Mesenchymal stem cell (in vitro differentiated cells and primary cell): Measurements from ENCODE around the gene ZNF468.
A peak's percentile ranks its signal among the peaks of the same experiment; 100 is the strongest.
"Not testable (repeated sequence)": the region's sequence is repeated elsewhere in the genome, so short reads cannot be mapped to it uniquely, and the experiment has no call there.

Experiments used
- DNase-seq: peaks from one replicate; pipeline ENCODE4 v3.0.0-alpha.2; 2013
- H2AFZ ChIP-seq: one replicate; pipeline ENCODE4 v1.6.1; 2013; ENCODE audit warnings: low read depth, mild to moderate bottlenecking, control low read depth, inconsistent platforms, low read length, moderate library complexity
- H2AK5ac ChIP-seq: 2 replicates; pipeline ENCODE4 v1.6.1; 2013; ENCODE audit warnings: low read length, moderate library complexity, mild to moderate bottlenecking, inconsistent platforms; ENCODE audit not compliant: severe bottlenecking
- H2BK120ac ChIP-seq: one replicate; pipeline ENCODE4 v1.6.1; 2013; ENCODE audit warnings: low read depth, mild to moderate bottlenecking, inconsistent platforms, low read length, moderate library complexity
- H2BK12ac ChIP-seq, 2 experiments: one replicate each; pipeline ENCODE4 v1.6.1; 2013; ENCODE audit warnings: inconsistent platforms in 2 of 2, low read length in 2 of 2, mild to moderate bottlenecking in 2 of 2, moderate library complexity in 2 of 2, control low read depth in 1 of 2
- H2BK15ac ChIP-seq: one replicate; pipeline ENCODE4 v1.6.1; 2013; ENCODE audit warnings: mild to moderate bottlenecking, low read depth, inconsistent platforms; ENCODE audit not compliant: poor library complexity, severe bottlenecking
- H2BK5ac ChIP-seq: 2 replicates; pipeline ENCODE4 v1.6.1; 2013; ENCODE audit warnings: low read depth, mild to moderate bottlenecking, low read length, control low read depth, inconsistent platforms; ENCODE audit not compliant: poor library complexity, severe bottlenecking
- H3K14ac ChIP-seq, 2 experiments: one replicate each; pipeline ENCODE4 v1.6.1; 2013; ENCODE audit warnings: inconsistent platforms in 2 of 2, low read length in 2 of 2, control low read depth in 1 of 2, mild to moderate bottlenecking in 1 of 2, moderate library complexity in 1 of 2
- H3K18ac ChIP-seq, 2 experiments: one replicate each; pipeline ENCODE4 v1.6.1; 2013; ENCODE audit warnings: inconsistent platforms in 2 of 2, low read length in 2 of 2, control low read depth in 1 of 2, low read depth in 1 of 2, mild to moderate bottlenecking in 1 of 2
- H3K23ac ChIP-seq, 2 experiments: one replicate each; pipeline ENCODE4 v1.6.1; 2013; ENCODE audit warnings: inconsistent platforms in 2 of 2, low read length in 2 of 2, mild to moderate bottlenecking in 2 of 2, moderate library complexity in 2 of 2, control low read depth in 1 of 2
- H3K27ac ChIP-seq: 2 replicates; pipeline ENCODE4 v1.5.1; 2013; ENCODE audit warnings: mild to moderate bottlenecking, moderate library complexity, low read length, control low read depth, inconsistent platforms; ENCODE audit not compliant: poor library complexity, severe bottlenecking
- H3K27me3 ChIP-seq, 2 experiments: 2 replicates each; pipeline versions ENCODE4 v1.6.1 to v1.7.0; 2013; ENCODE audit warnings: low read length in 2 of 2, mild to moderate bottlenecking in 2 of 2, moderate library complexity in 2 of 2, control low read depth in 1 of 2, inconsistent platforms in 1 of 2; ENCODE audit not compliant: control insufficient read depth in 1 of 2, insufficient read depth in 1 of 2
- H3K36me3 ChIP-seq, 2 experiments: 2 replicates each; pipeline versions ENCODE4 v1.6.1 to v1.7.0; 2013; ENCODE audit warnings: low read length in 2 of 2, control low read depth in 1 of 2, inconsistent platforms in 1 of 2, low read depth in 1 of 2, mild to moderate bottlenecking in 1 of 2; ENCODE audit not compliant: insufficient read depth in 2 of 2, control insufficient read depth in 1 of 2
- H3K4ac ChIP-seq, 2 experiments: one replicate each; pipeline ENCODE4 v1.6.1; 2013; ENCODE audit warnings: inconsistent platforms in 2 of 2, low read length in 2 of 2, mild to moderate bottlenecking in 2 of 2, moderate library complexity in 2 of 2, control low read depth in 1 of 2, low read depth in 1 of 2
- H3K4me1 ChIP-seq: 2 replicates; pipeline ENCODE4 v1.6.1; 2013; ENCODE audit warnings: low read depth, low read length, control low read depth; ENCODE audit not compliant: control insufficient read depth, insufficient read depth
- H3K4me2 ChIP-seq: 2 replicates; pipeline ENCODE4 v1.6.1; 2013; ENCODE audit warnings: low read length, mild to moderate bottlenecking, inconsistent platforms; ENCODE audit not compliant: poor library complexity, severe bottlenecking
- H3K4me3 ChIP-seq, 2 experiments: 2 replicates each; pipeline versions ENCODE4 v1.5.1 to v1.7.0; 2013; ENCODE audit warnings: low read length in 2 of 2, mild to moderate bottlenecking in 2 of 2, control low read depth in 1 of 2, low read depth in 1 of 2; ENCODE audit not compliant: insufficient read depth in 1 of 2
- H3K79me1 ChIP-seq: replicated peaks from 2 replicates; pipeline ENCODE4 v1.6.1; 2013; ENCODE audit warnings: mild to moderate bottlenecking, control low read depth, low read length, inconsistent platforms; ENCODE audit not compliant: poor library complexity, severe bottlenecking
- H3K9ac ChIP-seq: 2 replicates; pipeline ENCODE4 v1.7.0; 2013; ENCODE audit warnings: mild to moderate bottlenecking, low read length, moderate library complexity
- H3K9me3 ChIP-seq: 2 replicates; pipeline ENCODE4 v1.7.0; 2013; ENCODE audit warnings: mild to moderate bottlenecking, low read length; ENCODE audit not compliant: control insufficient read depth
- H4K8ac ChIP-seq: one replicate; pipeline ENCODE4 v1.6.1; 2013; ENCODE audit warnings: inconsistent platforms, mild to moderate bottlenecking, low read length, moderate library complexity
- H4K91ac ChIP-seq: one replicate; pipeline ENCODE4 v1.6.1; 2013; ENCODE audit warnings: mild to moderate bottlenecking, low read length, inconsistent platforms
- WGBS: methylation state at CpG from one replicate; pipeline ENCODE4 v1.1.7; 2013; ENCODE audit warnings: mixed read lengths; 5-methylcytosine and 5-hydroxymethylcytosine counted together

Gene ZNF468

GRCh38 chr19:52871466-52871865, 14.0 kb upstream of the ZNF468 start:
- H2AK5ac ChIP-seq = no peak overlapping the region
- no peaks in the 10 kb centered on the region for H3K36me3 ChIP-seq
- no peak overlapping the region for H2AFZ ChIP-seq
- no peak overlapping the region for H4K8ac ChIP-seq
- WGBS = 80% methylated on average over 3 of the region's 3 CpGs
- no peak overlapping the region for H4K91ac ChIP-seq
- H3K9me3 ChIP-seq = peaks cover 20% of the 10 kb centered on the region
- H2BK12ac ChIP-seq = no peak overlapping the region
- no peak overlapping the region for H3K4ac ChIP-seq
- H2BK5ac ChIP-seq = no peak overlapping the region
- no peak overlapping the region for H3K4me3 ChIP-seq
- H2BK15ac ChIP-seq = no peak overlapping the region
- DNase-seq = no peak
- H3K27ac ChIP-seq = no peak overlapping the region
- H3K4me1 ChIP-seq = no peaks in the 10 kb centered on the region
- H3K79me1 ChIP-seq = no peaks in the 10 kb centered on the region
- no peak overlapping the region for H3K14ac ChIP-seq
- H3K18ac ChIP-seq = no peak overlapping the region
- no peak overlapping the region for H3K4me2 ChIP-seq
- H3K9ac ChIP-seq = no peak overlapping the region
- H2BK120ac ChIP-seq = no peak overlapping the region
- no peak overlapping the region for H3K23ac ChIP-seq
- H3K27me3 ChIP-seq = no peaks in the 10 kb centered on the region

GRCh38 chr19:52868031-52868430, 10.6 kb upstream of the ZNF468 start:
- not testable (repeated sequence) for H2BK12ac ChIP-seq, DNase-seq, H3K27ac ChIP-seq, H3K4me1 ChIP-seq, H3K4me2 ChIP-seq, H3K36me3 ChIP-seq, H2BK120ac ChIP-seq, H3K27me3 ChIP-seq, H4K91ac ChIP-seq, H3K4ac ChIP-seq, H3K14ac ChIP-seq, H3K23ac ChIP-seq, H3K18ac ChIP-seq, H3K79me1 ChIP-seq, H2BK5ac ChIP-seq, H2AK5ac ChIP-seq, H3K9ac ChIP-seq, H3K4me3 ChIP-seq, H2AFZ ChIP-seq, H4K8ac ChIP-seq, H2BK15ac ChIP-seq
- peaks cover 12% of the 10 kb centered on the region for H3K9me3 ChIP-seq
- WGBS = 93% methylated on average over 10 of the region's 11 CpGs

GRCh38 chr19:52856540-52857377, 660 bp downstream of the ZNF468 start:
- WGBS = 5% methylated on average over 25 of the region's 31 CpGs
- H2BK12ac ChIP-seq = not testable (repeated sequence)

GRCh38 chr19:52847352-52847751, 10.1 kb downstream of the ZNF468 start:
- H2BK5ac ChIP-seq = not testable (repeated sequence)

More at GRCh38 chr19:52856540-52857377, 660 bp downstream of the ZNF468 start:
- H3K79me1 ChIP-seq = peaks cover 11% of the 10 kb centered on the region
- H2AK5ac ChIP-seq, H4K91ac ChIP-seq, H3K23ac ChIP-seq, H4K8ac ChIP-seq, H2BK120ac ChIP-seq, H3K27ac ChIP-seq, H3K27me3 ChIP-seq, H3K14ac ChIP-seq, H3K9me3 ChIP-seq, H2BK15ac ChIP-seq, H2BK5ac ChIP-seq, H3K4me1 ChIP-seq: not testable (repeated sequence)
- peak overlapping the region; percentile 82 for H2AFZ ChIP-seq
- peak overlapping the region in 1 of 2 experiments; percentile 33 for H3K18ac ChIP-seq
- DNase-seq = peak; percentile 37
- peak overlapping the region; percentile 23 for H3K4me2 ChIP-seq
- H3K36me3 ChIP-seq = peaks cover 20 to 25% of the 10 kb centered on the region in 2 experiments
- peak overlapping the region; percentile 92 for H3K9ac ChIP-seq
- peak overlapping the region; percentile 66 to 89 for H3K4me3 ChIP-seq
- H3K4ac ChIP-seq = peak overlapping the region in 1 of 2 experiments; percentile 28

More at GRCh38 chr19:52847352-52847751, 10.1 kb downstream of the ZNF468 start:
- H3K4me1 ChIP-seq, H3K4me3 ChIP-seq, DNase-seq, H3K14ac ChIP-seq, H3K79me1 ChIP-seq, H3K4ac ChIP-seq, H3K4me2 ChIP-seq, H4K91ac ChIP-seq, H2BK12ac ChIP-seq, H3K9ac ChIP-seq, H4K8ac ChIP-seq, H3K27me3 ChIP-seq, H3K18ac ChIP-seq, H2AFZ ChIP-seq, H3K23ac ChIP-seq, H2BK120ac ChIP-seq, H2AK5ac ChIP-seq, H3K27ac ChIP-seq, H2BK15ac ChIP-seq: not testable (repeated sequence)
- Histone ChIP-seq H3K9me3 (peaks cover 81% of the 10 kb centered on the region), H3K36me3 (peaks cover 72 to 94% of the 10 kb centered on the region in 2 experiments)
- WGBS = 100% methylated on average over 2 of the region's 5 CpGs
